DMS53 treated with DMSO at 0.1 percent for 48 hours (cell line): Measurements from ENCODE around the gene ANO2.
"Not testable (repeated sequence)": the region's sequence is repeated elsewhere in the genome, so short reads cannot be mapped to it uniquely, and the experiment has no call there.

Source experiments
- DNase-seq: peaks from one replicate; lab custom pipeline; 2025; ENCODE audit not compliant: unreplicated experiment; lab: John Stamatoyannopoulos, UW

The ANO2 gene

DNA sequence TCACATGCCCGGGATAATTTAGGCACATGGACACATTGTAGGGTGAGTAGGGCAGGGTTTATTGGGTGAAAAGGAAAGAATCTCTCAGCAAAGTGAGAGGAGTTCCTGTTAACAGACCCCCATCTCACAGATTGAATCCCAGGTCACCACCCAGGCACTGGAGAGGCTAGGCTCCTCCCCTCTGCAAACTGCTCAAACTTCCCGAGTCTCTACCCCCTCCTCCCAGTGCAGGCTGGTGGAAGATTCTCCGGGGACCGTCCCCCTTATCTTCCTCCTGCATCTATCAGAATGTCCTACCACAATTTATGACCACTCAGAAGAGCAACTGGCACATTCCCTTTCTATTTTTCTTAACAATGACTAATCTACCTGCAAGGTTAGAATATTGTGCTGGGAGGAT is 387.2 kb downstream of the ANO2 start:
- no peak for DNase-seq

DNA sequence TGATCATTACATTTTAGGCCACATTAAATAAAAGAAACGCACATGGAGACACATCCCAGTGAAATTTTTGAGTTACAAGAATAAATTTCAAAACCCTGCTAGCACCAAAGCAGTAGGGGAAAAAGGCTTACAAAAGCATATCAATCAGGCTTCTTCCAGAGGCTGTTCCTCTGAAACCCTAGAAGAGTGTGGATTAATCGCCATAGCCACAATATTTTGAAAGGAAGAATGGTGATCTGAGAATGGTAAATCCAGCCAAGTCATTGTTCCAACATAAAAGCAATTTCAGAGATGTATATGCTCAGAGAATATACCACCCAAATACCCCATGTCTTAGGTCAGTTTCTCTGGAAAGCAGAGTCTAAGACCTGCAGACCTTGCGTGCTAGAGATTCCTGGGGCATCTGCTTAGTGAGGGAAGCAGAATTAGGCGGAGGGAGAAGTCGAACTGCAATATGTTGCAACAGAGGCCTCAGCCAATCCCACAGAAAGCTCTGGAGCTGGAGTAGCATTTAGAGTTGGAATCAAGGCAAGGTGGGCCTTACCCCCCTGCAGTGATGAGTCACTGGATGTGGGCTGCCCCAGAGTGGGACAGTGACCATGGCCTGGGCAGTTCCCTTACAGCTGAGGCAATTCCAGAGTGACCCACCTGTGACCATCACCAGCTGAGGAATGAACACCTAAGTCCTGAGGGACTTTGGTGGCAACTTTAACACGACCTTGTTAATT is 387.9 kb downstream of the ANO2 start:
- no peak for DNase-seq

DNA sequence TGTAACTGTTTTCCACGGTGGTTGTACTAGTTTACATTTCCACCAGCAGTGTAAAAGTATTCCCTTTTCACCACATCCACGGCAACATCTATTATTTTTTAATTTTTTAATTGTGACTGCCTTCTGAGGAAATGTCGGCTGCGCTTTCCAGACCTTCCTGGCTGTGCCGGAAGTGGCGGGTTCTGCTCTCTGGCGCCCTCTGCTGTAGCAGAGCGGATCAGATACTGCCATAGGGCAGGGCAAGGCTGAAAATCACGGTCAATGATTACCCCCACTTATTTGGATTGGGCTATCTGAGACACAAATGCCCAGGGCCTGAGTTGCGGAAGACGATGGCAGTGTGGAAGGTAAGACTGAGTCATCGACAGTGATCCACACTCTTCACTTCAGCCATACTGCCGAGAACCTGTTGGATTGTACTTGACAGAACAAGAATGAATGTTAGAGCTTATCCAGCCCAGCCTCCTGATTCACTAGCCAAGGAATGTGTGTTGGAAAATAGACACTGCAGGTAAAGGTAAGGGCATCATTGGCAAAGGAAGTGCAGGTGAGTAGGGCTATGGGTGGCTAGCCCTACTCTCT is 388.9 kb downstream of the ANO2 start:
- peak; percentile 74 for DNase-seq

GRCh38 chr12:5554711-5555110 is 390.3 kb downstream of the ANO2 start:
- DNase-seq: no peak

GRCh38 chr12:5549011-5549410 is 396.0 kb downstream of the ANO2 start:
- no peak for DNase-seq

GRCh38 chr12:5548152-5548943 is 396.7 kb downstream of the ANO2 start:
- DNase-seq: no peak

DNA sequence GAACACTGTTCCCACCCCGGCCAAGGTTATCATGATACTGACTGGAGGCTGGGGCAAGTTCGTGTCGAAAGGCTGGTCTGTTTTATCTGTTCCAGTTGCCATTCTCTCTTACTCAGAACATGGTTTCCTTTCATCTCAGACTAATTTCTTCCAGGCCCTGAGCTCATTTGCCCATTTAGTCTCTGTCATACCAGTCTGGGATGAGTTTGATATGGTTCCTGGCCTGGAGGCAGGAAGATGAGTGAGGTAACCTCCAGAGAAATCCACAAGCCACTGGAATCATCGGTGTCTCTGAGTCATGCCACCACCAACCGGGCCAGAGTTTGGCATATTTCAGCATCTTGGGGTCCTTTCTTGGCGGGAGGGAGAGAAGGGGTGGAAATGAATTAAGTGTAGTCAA is 398.4 kb downstream of the ANO2 start:
- no peak for DNase-seq

DNA sequence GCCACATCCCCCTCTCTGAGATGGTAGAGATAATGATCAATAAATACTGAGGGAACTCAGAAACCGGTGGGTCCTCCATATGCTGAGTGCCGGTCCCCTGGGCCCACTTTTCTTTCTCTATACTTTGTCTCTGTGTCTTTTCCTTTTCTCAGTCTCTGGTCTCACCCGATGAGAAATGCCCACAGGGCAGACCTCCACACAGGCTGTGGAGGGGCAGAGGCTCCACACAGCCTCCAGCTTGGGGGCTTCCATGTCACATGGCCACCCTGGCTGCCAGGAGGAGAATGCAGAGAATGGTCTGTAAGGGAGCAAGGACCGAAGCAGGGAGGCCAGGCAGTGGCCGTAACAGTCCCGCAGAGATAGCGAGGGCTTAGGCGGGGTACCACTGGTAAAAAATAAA is 407.3 kb downstream of the ANO2 start:
- DNase-seq: no peak

GRCh38 chr12:5537026-5537615 is 407.9 kb downstream of the ANO2 start:
- DNase-seq: not testable (repeated sequence)

- DNase-seq: no peak
These were observed 409.5 kb downstream of the ANO2 start for GRCh38 chr12:5535541-5535940.

GRCh38 chr12:5534426-5535199 is 410.4 kb downstream of the ANO2 start:
- no peak for DNase-seq

DNA sequence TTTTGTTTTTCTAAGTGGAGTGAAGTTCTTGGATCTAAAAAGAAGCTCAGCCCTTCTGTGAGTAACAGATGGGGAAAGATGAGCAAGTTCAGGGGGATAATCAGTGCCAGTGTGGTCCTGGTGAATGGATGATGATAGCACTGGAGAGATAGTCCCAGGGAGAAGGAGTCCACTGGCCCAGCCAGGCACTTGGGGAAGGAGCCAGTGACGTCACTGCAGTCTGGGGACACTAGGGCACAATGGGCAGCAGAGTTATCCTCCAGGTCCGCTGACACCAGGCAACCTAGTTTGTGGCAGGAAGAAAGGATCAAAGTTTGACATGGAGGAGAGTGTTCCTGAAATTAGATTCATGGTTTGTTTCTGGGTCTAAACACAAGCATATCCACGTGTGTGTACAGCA is 411.7 kb downstream of the ANO2 start:
- DNase-seq: no peak

GRCh38 chr12:5525783-5526367 is 419.2 kb downstream of the ANO2 start:
- no peak for DNase-seq

DNA sequence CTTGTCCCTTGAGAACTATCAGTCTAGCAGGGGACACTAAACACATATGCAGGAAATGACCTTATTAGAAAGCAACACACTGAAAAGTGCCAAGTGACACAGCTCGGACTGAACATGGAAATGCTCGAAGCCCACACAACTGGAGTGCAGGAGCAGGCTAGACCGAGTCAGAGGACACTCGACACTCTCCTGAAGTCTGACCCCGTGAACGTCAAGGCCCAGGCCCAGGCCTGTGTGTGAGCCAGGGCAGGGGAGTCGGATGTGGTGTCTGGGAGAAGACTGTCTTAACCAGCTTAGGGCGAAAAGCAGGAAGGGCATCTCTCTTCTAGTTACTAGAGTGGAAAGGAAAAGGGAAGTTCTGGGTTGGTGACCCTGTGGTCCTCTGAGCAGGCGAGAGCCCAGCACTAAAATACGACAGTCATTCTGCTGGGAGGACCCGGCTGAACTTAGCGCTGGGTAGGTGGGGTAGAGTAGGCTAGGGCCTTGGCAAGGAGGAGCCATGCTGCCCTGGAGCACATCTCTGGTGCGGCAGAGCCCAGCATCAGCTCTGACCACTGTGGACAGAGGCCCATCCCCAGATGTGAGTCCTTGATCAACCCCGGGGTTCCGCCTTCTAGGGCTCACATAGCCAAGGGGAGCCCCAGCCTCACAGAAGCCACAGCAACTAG is 420.2 kb downstream of the ANO2 start:
- no peak for DNase-seq

- DNase-seq: no peak
These were observed 420.8 kb downstream of the ANO2 start for GRCh38 chr12:5524116-5524768.

DNA sequence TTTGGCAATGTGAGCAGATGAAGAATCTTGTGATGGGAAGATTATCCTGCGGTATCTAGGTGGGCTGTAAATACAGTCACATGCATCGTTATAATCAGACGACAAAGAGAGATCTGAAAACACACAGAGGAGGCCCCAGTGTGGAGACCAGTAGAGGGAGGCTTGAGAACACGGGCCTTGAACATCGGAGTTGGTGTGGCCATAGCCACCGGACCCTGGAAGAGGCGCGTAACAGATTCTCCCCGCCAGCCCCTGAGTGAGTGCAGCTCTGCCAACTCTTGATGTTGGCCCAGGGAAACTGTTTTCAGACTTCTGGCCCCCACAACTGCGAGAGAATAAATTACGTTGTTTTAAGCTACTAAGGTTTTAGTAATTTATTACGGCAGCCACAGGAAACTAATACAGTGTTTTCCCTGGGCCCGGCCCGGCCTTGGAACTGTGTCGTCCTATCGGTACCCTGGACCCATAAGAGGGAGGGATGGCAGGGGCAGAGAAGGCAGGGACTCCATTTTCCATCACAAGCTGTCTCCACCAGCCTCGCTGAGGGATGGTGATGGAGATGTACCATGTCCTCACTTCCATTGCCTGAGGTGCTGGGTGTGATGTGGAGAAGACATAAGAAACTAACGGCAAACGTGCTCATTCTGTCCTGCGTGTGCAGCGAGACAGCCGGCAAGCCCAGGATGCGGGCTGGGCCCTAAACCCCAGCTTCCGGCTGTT is 421.5 kb downstream of the ANO2 start:
- no peak for DNase-seq

GRCh38 chr12:5522432-5523335 is 422.4 kb downstream of the ANO2 start:
- no peak for DNase-seq
